Stimulated activated CD8-positive, alpha-beta memory T cell treated with anti-CD3 and anti-CD28 coated beads, Interleukin-15, amount 100 ng/mL, for 1 hour (primary cell): ENCODE results near the gene GNB1.
"Not testable (repeated sequence)": the region's sequence is repeated elsewhere in the genome, so short reads cannot be mapped to it uniquely, and the experiment has no call there.

Experiments used
- DNase-seq: peaks from one replicate; pipeline ENCODE4 v3.0.0-alpha.2; 2020; ENCODE audit warnings: low read depth

The GNB1 gene

DNA sequence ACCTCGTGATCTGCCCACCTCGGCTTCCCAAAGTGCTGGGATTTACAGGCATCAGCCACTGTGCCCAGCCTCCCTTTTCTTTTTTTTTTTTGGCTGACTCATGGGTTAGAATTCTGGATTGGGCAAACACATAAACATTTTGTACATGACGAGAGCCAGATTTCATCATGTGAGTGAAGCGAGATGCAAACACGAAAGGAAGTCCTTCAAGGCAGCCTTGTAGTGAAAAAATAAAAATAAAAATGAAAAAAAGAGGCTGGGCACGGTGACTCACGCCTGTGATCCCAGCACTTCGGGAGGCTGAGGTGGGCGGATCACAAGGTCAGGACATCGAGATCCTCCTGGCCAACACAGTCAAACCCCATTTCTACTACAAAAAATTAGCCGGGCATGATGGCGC is 149.9 kb downstream of the GNB1 start:
- not testable (repeated sequence) for DNase-seq

DNA sequence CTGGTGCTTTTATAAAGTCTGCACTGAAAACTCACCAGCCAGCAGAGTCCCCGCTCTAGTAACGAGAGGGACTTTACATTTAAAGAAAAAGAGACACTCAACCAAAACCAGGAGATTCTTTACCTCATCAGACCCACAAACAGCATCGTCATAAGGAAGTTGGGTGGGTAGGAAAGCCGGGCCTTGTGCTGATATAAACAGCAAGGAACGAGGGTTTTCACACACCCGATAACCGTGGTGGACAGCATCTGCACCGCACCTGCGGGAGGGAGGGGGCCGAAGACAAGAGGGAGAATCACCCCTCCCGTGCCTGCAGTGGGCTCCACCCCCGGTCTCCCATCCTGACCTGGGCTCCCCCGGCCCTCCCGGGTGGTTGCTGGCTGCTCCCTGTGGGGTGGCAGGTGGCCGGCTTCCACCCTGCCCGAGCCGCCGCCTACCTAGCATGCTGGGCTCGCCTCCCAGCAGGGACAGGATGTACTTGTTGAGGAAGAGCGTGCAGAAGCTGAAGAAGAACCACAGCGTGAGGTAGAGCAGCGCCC is 152.0 kb downstream of the GNB1 start:
- not testable (repeated sequence) for DNase-seq

DNA sequence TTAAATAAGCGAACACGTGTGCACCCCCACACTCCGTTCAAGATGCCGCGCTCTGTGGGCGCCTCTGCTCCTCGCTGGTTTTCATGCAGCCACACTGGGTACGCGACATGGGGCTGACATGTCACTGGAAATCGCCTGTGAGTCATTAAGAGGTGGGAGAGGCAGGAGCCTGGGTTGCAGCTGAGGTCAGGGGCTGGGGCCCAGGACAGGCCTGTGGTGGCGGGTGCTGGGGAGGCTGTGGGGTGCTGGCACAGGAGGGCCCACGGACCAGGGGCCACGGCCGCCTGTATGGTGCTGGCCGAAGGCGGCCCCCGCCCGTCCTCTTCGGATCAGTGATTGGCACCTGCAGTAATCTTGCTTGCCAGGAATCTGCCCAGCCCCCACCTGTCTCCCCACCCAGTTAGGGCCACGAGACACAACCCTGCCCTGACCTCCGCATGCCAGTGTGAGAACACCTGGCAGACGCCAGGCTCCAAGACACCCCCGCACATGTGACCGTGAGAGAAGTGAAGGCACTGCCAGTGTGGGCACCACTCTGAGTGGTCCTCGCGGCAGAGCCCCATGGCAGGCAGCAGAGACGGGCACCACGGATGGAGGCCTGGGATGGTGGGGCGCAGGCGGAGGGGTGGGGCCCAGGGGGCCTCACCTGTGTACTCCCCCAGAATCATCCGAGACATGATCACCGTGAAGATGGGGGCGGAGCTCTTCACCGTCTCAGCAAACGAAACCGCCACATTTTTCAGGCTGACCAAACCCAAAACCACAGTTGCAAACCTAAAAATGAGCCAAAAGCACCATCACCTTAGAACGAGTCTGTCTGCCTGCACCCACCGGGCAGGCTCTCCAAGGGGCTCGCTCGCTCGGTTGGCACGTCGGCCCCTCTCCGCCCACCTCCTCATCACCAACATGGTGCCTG is 153.0 kb downstream of the GNB1 start:
- not testable (repeated sequence) for DNase-seq
